Measurements from ENCODE around the gene TMEM256.

- TF ChIP-seq POLR2A (IDR thresholded peaks at IDR 0.05; ENCODE audit: control extremely low read depth in 1 of 2, low read depth in 2 of 2, low read length in 2 of 2) (no peak), CTCF (IDR thresholded peaks at IDR 0.05; ENCODE audit: control extremely low read depth in 1 of 3, insufficient read depth in 1 of 3, low read depth in 1 of 3, low read length in 3 of 3) (no peak), RXRA (IDR thresholded peaks at IDR 0.05; ENCODE audit: insufficient read depth, low read depth, low read length) (no peak), SUZ12 (IDR thresholded peaks at IDR 0.05; ENCODE audit: low read length) (no peak), CEBPB (IDR thresholded peaks at IDR 0.05; ENCODE audit: low read depth, low read length) (no peak), EZH2 (IDR thresholded peaks at IDR 0.05; ENCODE audit: low read depth, low read length, severe bottlenecking) (no peak), RFX5 (IDR thresholded peaks at IDR 0.05; ENCODE audit: borderline replicate concordance, low read depth, low read length) (no peak), SIN3A (conservative IDR thresholded peaks at IDR 0.05 in 1 of 2, IDR thresholded peaks at IDR 0.05 in 1 of 2; ENCODE audit: low read depth in 1 of 2, low read length in 2 of 2) (no peak), NRF1 (IDR thresholded peaks at IDR 0.05; ENCODE audit: low read depth, low read length) (no peak), CBX5 (IDR thresholded peaks at IDR 0.05; ENCODE audit: low read depth, low read length) (no peak), SRF (IDR thresholded peaks at IDR 0.05; ENCODE audit: low read depth, low read length) (no peak)
Measured at GRCh38 chr17:7409716-7410115, 5.8 kb upstream of the TMEM256 start.

All from H1 (cell line).